Ovary (tissue), 9 donors: ENCODE data around the gene OSM. TPM values are rescaled to one million over a fixed set of nuclear protein-coding genes. Genes with fewer than 3 reads are reported as not detected.

ENCODE experiments used
- DNase-seq, 5 donors: peaks; one replicate each; pipeline ENCODE4 v3.0.0-alpha.2; 2019 to 2020
- H3K27ac ChIP-seq, 2 donors: fragments of 200-600 bp; one replicate each; pipeline versions ENCODE4 v1.5.1 to v1.8.0; 2019 to 2022
- H3K27me3 ChIP-seq: fragments of 200-600 bp; one replicate; pipeline ENCODE4 v1.8.0; 2022
- H3K36me3 ChIP-seq: fragments of 200-600 bp; sonication (generic); one replicate; pipeline ENCODE4 v1.5.1; 2019
- H3K4me1 ChIP-seq: one replicate; pipeline ENCODE4 v1.8.1; 2013; ENCODE audit warnings: mild to moderate bottlenecking, moderate library complexity; ENCODE audit not compliant: insufficient read depth
- H3K4me3 ChIP-seq: fragments of 200-600 bp; sonication (generic); one replicate; pipeline ENCODE4 v1.5.1; 2017
- H3K9me3 ChIP-seq, 2 donors: fragments of 200-600 bp in 1 of 2; sonication (generic) in 1 of 2; one replicate each; pipeline versions ENCODE4 v1.5.1 to v1.8.1; 2013 to 2019; ENCODE audit warnings: mild to moderate bottlenecking in 1 of 2, moderate library complexity in 1 of 2
- CTCF ChIP-seq, 3 donors: fragments of 450-650 bp in 2 of 3; fragments of 200-600 bp in 1 of 3; IDR thresholded peaks; one replicate each; pipeline versions ENCODE4 v1.5.1 to v1.8.0; 2016 to 2022; ENCODE audit warnings: antibody characterized with exemption in 3 of 3, mild to moderate bottlenecking in 1 of 3
- EP300 ChIP-seq: sonication (generic); formaldehyde crosslinking; IDR thresholded peaks from one replicate; pipeline ENCODE4 v1.6.1; 2017; ENCODE audit warnings: antibody characterized with exemption
- POLR2A ChIP-seq: fragments of 450-650 bp; IDR thresholded peaks from one replicate; pipeline ENCODE4 v1.6.1; 2017; ENCODE audit warnings: antibody characterized with exemption, mild to moderate bottlenecking, moderate library complexity
- WGBS, 3 donors: extraction: QIAGEN DNeasy Blood & Tissue Kit in 1 of 3; methylation state at CpG; one replicate each; pipeline versions ENCODE4 v1.1.5 to v1.1.7; 2013 to 2017; 5-methylcytosine and 5-hydroxymethylcytosine counted together
- intact Hi-C, 4 donors: fragments of 100-400 bp; cut with DNase I; formaldehyde crosslinking; loops; one replicate each; pipeline versions ENCODE4 v1.11.0 to v1.15.1; 2022 to 2023
- polyA plus RNA-seq, 2 donors: library from polyadenylated mRNA; stranded (reverse); fragments of 200-250 nt in 1 of 2; fragments of 350-450 nt in 1 of 2; fragmentation: Illumina TruSeq in 1 of 2; extraction: RNeasy Lipid Tissue Mini Kit (QIAGEN cat#74804) in 1 of 2; gene quantifications; one replicate each; pipeline ENCODE4 v1.2.3, GENCODE V29; 2013 to 2014
- total RNA-seq, 7 donors: library from RNA; depleted of rRNA in 2 of 7; stranded (reverse); fragments of >200 nt in 2 of 7; fragmentation: NEBNext Ultra II Directional in 3 of 7; extraction: Animal tissue kit (Norgen Biotek cat#: 25700) in 3 of 7; gene quantifications; one replicate each; pipeline versions ENCODE4 v1.1.0 to v1.2.4, GENCODE V29; 2016 to 2023
- donor health status: DM: no; HTN: no; CAD: no; lungs with moderate emphysema.
- donor health status: DM: no; HTN: no; CAD: no.
- donor health status: Bipolar disorder and iron deficiency.
- donor health status: DM: yes; HTN: yes; CAD: no.
- donor health status: DM: no; HTN: no; CAD: no.
- donor health status: DM: yes; HTN: yes; CAD: no.

Gene OSM
- total and polyA plus RNA-seq, 9 donors, result 0.46 to 4.5 (median 1.2) TPM; not detected in 2

DNA sequence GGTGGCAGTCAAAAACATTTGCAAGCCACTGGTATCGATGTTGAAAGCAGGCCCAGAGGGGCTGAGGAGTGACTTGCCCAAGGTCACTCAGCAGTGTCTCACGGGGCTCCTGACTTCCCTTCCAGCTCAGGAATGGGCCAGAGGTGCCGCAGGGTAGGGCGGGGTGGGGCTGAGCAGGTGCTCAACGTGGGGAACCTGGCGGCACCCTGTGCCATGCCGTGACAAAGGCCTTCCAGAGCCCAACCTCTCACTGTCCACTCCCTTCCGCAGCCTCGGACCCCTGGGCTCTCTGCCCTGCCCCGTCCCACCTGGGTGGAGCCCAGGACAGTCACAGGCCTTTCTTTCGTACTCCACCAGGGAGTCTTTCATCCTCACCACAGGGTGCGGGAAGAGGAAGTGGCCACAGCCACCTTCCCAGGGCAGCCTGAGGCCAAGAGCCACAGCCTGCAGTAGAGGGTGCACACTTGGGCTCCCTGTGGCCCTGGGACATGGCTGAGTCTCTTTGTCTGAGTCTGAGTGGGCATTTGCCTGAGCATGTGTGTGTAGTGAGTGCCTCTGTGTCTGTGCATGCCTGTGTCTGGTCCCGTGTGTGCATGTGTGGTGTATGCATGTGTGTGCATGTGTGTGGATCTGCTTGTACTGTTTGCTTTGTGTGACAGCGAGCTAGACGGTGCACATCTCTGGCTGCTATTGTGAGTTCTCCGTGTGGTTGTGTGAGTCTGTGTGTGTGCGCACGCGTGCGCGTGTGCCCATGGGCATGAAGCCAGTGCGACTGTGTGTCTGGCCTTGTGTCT is 14.0 kb downstream of the OSM start:
- no peaks in the 10 kb centered on the region for H3K27me3 ChIP-seq
- TF ChIP-seq EP300 (no peak), CTCF (IDR thresholded peaks at IDR 0.05) (no peak), POLR2A (no peak)
- 86 to 92% (median 88%) methylated on average over 22 of the region's 22 CpGs for WGBS, 3 donors
- H3K4me3 ChIP-seq, result no peak overlapping the region
- H3K4me1 ChIP-seq, result peaks cover 6% of the 10 kb centered on the region
- no peaks in the 10 kb centered on the region for H3K36me3 ChIP-seq
- H3K27ac ChIP-seq, result no peak overlapping the region
- no peaks in the 10 kb centered on the region for H3K9me3 ChIP-seq
- no peak for DNase-seq
- intact Hi-C loops, result no loop called here

GRCh38 chr22:30251711-30252110 is 14.9 kb downstream of the OSM start:
- WGBS, 3 donors, result 53 to 63% (median 57%) methylated on average over 10 of the region's 10 CpGs
- Histone ChIP-seq H3K4me1 (peaks cover 6% of the 10 kb centered on the region), H3K4me3 (no peak overlapping the region), H3K27ac (no peak overlapping the region), H3K27me3 (no peaks in the 10 kb centered on the region), H3K36me3 (no peaks in the 10 kb centered on the region), H3K9me3 (no peaks in the 10 kb centered on the region)
- DNase-seq, result no peak
- TF ChIP-seq EP300 (no peak), CTCF (IDR thresholded peaks at IDR 0.05) (no peak), POLR2A (no peak)
- intact Hi-C loops, result no loop called here

- Histone ChIP-seq H3K4me1 (peaks cover 5% of the 10 kb centered on the region), H3K9me3 (no peaks in the 10 kb centered on the region), H3K27ac (no peak overlapping the region), H3K36me3 (no peaks in the 10 kb centered on the region), H3K4me3 (no peak overlapping the region), H3K27me3 (no peaks in the 10 kb centered on the region)
- no peak for TF ChIP-seq CTCF (IDR thresholded peaks at IDR 0.05)
- TF ChIP-seq POLR2A, result no peak
- TF ChIP-seq EP300, result no peak
- intact Hi-C loops, result no loop called here
- DNase-seq, result no peak
- WGBS, 3 donors, result 68 to 87% (median 69%) methylated on average over 4 to 12 of the region's 12 CpGs
These were observed 15.9 kb downstream of the OSM start for GRCh38 chr22:30250661-30251267.

- H3K4me3 ChIP-seq, result no peak overlapping the region
- TF ChIP-seq CTCF (IDR thresholded peaks at IDR 0.05) (no peak), POLR2A (no peak), EP300 (no peak)
- H3K27me3 ChIP-seq, result no peaks in the 10 kb centered on the region
- peaks cover 8% of the 10 kb centered on the region for H3K4me1 ChIP-seq
- 79 to 98% (median 84%) methylated on average over 3 of the region's 3 CpGs for WGBS, 3 donors
- intact Hi-C loops, result no loop called here
- H3K27ac ChIP-seq, result no peak overlapping the region
- no peaks in the 10 kb centered on the region for H3K9me3 ChIP-seq
- H3K36me3 ChIP-seq, result no peaks in the 10 kb centered on the region
- no peak for DNase-seq
These were observed 16.5 kb downstream of the OSM start for GRCh38 chr22:30250039-30250565.
